A673 (cell line): Measurements from ENCODE around the gene CPLX3. TPM values are rescaled to one million over a fixed set of nuclear protein-coding genes. Genes with fewer than 3 reads are reported as not detected.

ENCODE experiments used
- BruUV-seq: library from RNA; stranded (reverse); fragments of 400-500 nt; replicated peaks from 2 replicates; lab custom pipeline; 2021; lab: Mats Ljungman, UMichigan
- CTCF ChIA-PET: fragments of 300-600 bp; sonication (Branson Sonifier 250); formaldehyde crosslinking; loops from one replicate; lab custom pipeline; 2022; ENCODE audit warnings: antibody characterized with exemption; lab: Charles Lee
- POLR2A ChIA-PET: fragments of 300-600 bp; sonication (Branson Sonifier 250); formaldehyde crosslinking; loops from one replicate; lab custom pipeline; 2022; ENCODE audit warnings: antibody characterized with exemption; ENCODE audit not compliant: low non-redundant PET; lab: Charles Lee
- DNase-seq: peaks from one replicate; pipeline ENCODE4 v3.0.0-alpha.2; 2015; ENCODE audit warnings: low spot score
- H3K27ac ChIP-seq: fragments of 200-600 bp; sonication (generic); 2 replicates; pipeline ENCODE4 v1.5.1; 2016; ENCODE audit warnings: mixed run types, low read depth, mild to moderate bottlenecking, mixed read lengths, antibody characterized with exemption, low read length; ENCODE audit not compliant: poor library complexity, severe bottlenecking
- H3K27me3 ChIP-seq: fragments of 200-600 bp; sonication (generic); replicated peaks from 2 replicates; pipeline ENCODE4 v1.6.1; 2017; ENCODE audit warnings: mixed run types, low read depth, mild to moderate bottlenecking, mixed read lengths, antibody characterized with exemption, low read length; ENCODE audit not compliant: insufficient read depth, poor library complexity
- H3K36me3 ChIP-seq: fragments of 200-600 bp; sonication (generic); 2 replicates; pipeline ENCODE4 v1.6.1; 2016; ENCODE audit warnings: mixed run types, mild to moderate bottlenecking, mixed read lengths, antibody characterized with exemption, low read length; ENCODE audit not compliant: insufficient read depth, poor library complexity, severe bottlenecking
- H3K4me1 ChIP-seq: fragments of 200-600 bp; sonication (generic); 2 replicates; pipeline ENCODE4 v1.6.1; 2017; ENCODE audit warnings: mixed run types, mild to moderate bottlenecking, mixed read lengths, antibody characterized with exemption, low read length; ENCODE audit not compliant: insufficient read depth, poor library complexity, severe bottlenecking
- H3K4me3 ChIP-seq: fragments of 200-600 bp; sonication (generic); 2 replicates; pipeline ENCODE4 v1.5.1; 2016; ENCODE audit warnings: low read depth, mixed run types, mild to moderate bottlenecking, mixed read lengths, low read length; ENCODE audit not compliant: poor library complexity, severe bottlenecking
- H3K9me3 ChIP-seq: fragments of 200-600 bp; sonication (generic); 2 replicates; pipeline ENCODE4 v1.6.1; 2016; ENCODE audit warnings: mixed run types, low read depth, mild to moderate bottlenecking, mixed read lengths, antibody characterized with exemption, low read length; ENCODE audit not compliant: poor library complexity, severe bottlenecking
- CTCF ChIP-seq: fragments of 300-800, 200-600 bp; sonication (generic); conservative IDR thresholded peaks from 2 replicates; pipeline ENCODE4 v1.5.1; 2017; ENCODE audit warnings: low read depth, mild to moderate bottlenecking, antibody characterized with exemption, low read length, moderate library complexity, mixed read lengths
- EZH2 ChIP-seq: fragments of 200-600 bp; sonication (generic); IDR thresholded peaks from 2 replicates; pipeline ENCODE4 v1.6.1; 2017; ENCODE audit warnings: borderline replicate concordance, low read depth, mild to moderate bottlenecking, mixed read lengths, antibody characterized with exemption, low read length; ENCODE audit not compliant: poor library complexity, severe bottlenecking
- intact Hi-C: fragments of 100-400 bp; cut with micrococcal nuclease; formaldehyde crosslinking; loops from one replicate; pipeline ENCODE4 v1.10.0; 2022; ENCODE audit not compliant: unreplicated experiment
- total RNA-seq: library from RNA; stranded (reverse); gene quantifications from 2 replicates; pipeline ENCODE4 v1.2.3, GENCODE V29; 2021

Gene CPLX3
- total RNA-seq, 1 experiment from 2014 or later = 0.17 TPM

DNA sequence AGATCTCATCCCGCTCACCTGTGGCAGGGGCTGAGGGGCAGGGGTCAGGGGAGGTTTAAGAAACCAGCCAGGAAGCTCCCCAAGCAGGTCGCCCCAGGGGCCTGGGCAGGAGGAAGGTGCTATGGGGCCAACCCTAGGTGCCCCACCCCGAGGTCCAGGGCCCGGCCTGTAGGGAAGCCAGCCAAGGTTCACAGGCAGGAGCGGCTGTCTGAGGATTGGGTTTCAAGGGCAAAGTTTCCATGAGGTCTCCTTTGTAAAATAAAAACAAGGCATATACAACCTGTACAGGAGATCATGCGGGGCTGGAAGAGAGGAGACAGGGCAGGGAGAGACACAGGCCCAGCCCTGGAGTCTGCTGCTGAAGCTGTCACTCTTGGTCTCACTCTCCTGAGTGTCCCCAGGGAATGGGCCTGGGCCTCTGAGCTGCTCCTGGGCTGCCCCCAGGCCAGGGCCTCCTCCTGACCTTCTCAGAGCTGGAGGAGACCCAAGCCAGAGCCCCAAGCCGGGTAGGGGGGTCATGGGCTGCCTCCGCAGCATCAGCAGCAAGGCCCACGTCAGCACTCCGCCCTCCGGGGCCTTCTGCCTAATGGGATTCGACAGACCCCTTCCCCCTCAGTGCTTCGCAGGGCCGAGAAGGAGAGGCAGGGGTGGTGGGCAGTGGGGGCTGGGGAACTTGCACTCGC lies 5.5 kb downstream of the CPLX3 start:
- H3K4me1 ChIP-seq = peaks cover 3% of the 10 kb centered on the region
- H3K4me3 ChIP-seq = no peak overlapping the region
- TF ChIP-seq EZH2 (no peak), CTCF (no peak)
- no peak overlapping the region for H3K27ac ChIP-seq
- no peaks in the 10 kb centered on the region for H3K36me3 ChIP-seq
- peaks cover 12% of the 10 kb centered on the region for H3K27me3 ChIP-seq
- no TSS peak for BruUV-seq
- intact Hi-C loops = no loop called here
- H3K9me3 ChIP-seq = no peaks in the 10 kb centered on the region
- ChIA-PET CTCF (no interaction called here), POLR2A (no interaction called here)
- DNase-seq = no peak

GRCh38 chr15:74832826-74833225 lies 6.4 kb downstream of the CPLX3 start:
- TF ChIP-seq EZH2 (no peak), CTCF (no peak)
- intact Hi-C loops = no loop called here

DNA sequence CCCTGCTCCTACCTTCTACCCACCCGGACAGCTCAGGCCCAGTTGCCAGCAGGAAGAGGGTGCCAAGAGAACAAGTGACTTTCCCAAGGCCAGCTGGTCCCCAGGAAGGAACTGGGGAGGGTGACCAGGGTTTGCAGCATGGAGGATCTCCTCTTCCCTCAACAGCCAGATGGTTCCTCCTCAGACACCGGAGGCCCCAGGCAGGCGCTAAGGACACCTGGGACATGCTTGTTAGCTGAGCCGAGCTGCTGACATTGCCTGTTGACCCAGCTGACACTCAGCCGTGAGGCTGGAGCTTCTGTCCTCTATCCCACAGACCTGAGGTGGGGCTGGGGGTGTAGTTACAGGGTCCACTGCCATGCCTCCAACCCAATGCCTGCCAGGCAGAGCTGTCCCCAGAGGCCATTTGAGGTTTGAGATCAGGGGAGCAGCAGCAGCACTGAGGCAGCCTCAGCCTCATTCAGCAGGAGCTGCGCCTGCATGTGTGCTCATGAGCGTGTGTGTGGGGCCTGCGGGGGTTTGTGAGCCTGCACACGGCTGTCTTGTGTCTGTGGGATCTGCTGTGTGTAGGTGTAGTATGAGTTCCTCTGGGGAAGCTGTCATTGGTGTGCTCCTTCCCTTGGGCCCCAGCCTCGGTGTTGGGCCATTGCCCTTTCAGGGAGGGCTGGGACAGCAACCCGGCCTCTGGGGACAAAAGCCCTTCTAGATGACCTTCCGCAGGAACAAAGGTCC lies 7.1 kb downstream of the CPLX3 start:
- Histone ChIP-seq H3K36me3 (no peaks in the 10 kb centered on the region), H3K27ac (no peak overlapping the region), H3K4me3 (no peak overlapping the region), H3K4me1 (no peaks in the 10 kb centered on the region), H3K9me3 (no peaks in the 10 kb centered on the region), H3K27me3 (no peaks in the 10 kb centered on the region)
- TF ChIP-seq EZH2 (no peak), CTCF (no peak)
- BruUV-seq = no TSS peak
- ChIA-PET CTCF (no interaction called here), POLR2A (no interaction called here)
- intact Hi-C loops = no loop called here
- DNase-seq = no peak

More at GRCh38 chr15:74832826-74833225, 6.4 kb downstream of the CPLX3 start:
- ChIA-PET POLR2A (no interaction called here), CTCF (no interaction called here)
- H3K27ac ChIP-seq = no peak overlapping the region
- H3K4me3 ChIP-seq = no peak overlapping the region
- H3K27me3 ChIP-seq = peaks cover 3% of the 10 kb centered on the region
- H3K36me3 ChIP-seq = no peaks in the 10 kb centered on the region
- no TSS peak for BruUV-seq
- DNase-seq = no peak
- H3K9me3 ChIP-seq = no peaks in the 10 kb centered on the region
- no peaks in the 10 kb centered on the region for H3K4me1 ChIP-seq
